Activated effector memory CD4-positive, alpha-beta T cell treated with anti-CD3 and anti-CD28 coated beads, Interleukin-2, amount 50 U/mL, for 16 hours (primary cell): Measurements from ENCODE around the gene MSANTD1.

Experiments used
- DNase-seq: peaks from one replicate; pipeline ENCODE4 v3.0.0-alpha.2; 2020

Gene MSANTD1

DNA sequence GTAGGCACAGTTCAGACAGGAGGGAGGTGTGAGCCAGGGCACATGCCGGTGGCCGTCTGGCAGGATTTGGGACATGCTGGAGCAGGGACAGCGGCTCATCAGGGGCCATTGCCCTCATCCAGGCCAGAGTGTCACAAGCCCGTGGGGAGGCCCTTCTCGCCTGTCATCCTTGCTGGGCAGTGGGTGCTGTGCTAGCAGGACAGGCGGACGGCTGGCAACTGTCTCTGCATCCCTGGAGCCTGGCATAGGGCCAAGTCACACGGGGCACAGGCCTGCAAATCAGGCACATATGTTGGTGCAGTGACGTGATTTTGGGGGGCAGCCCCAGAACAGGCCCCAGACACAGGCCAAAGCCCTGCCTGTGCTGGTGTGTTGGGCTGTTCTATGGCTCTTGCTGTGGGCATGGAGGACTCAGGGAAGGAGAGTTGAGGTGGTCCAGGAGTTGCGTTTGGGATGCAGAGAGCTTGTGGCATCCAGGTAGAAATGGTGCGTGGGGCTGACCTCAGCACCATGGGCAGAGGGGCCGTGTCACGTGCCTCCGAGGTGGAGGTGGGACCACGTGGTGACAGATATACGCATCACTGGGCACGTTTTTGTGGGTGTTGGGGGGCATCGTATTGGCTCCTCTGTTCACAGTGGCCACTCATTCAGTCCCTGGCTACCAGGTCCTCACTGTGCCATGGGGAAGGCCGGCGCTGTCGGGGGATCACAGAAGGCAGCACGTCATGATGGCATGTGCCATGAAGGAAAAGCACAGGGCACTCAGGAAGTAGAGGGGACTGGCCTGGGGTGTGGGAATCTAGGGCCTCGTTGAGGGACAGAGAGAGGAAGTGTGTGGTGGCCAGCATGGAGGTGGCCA, 14.6 kb upstream of the MSANTD1 start:
- DNase-seq = no peak

- DNase-seq = no peak
Observed at GRCh38 chr4:3235030-3235345, 14.0 kb upstream of the MSANTD1 start.

DNA sequence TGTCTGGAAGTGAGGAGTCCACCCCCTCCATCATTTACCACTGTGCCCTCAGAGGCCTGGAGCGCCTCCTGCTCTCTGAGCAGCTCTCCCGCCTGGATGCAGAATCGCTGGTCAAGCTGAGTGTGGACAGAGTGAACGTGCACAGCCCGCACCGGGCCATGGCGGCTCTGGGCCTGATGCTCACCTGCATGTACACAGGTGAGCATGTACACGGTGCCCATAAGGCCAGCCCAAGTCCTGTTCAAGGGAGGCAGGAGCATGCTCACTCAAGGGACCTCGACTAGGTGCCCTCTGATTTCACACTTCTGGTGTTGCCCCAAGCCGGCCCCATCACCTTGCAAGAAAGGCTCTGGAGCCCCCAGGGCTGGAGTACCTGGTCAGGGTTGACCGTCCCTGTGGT, 13.4 kb upstream of the MSANTD1 start:
- no peak for DNase-seq

GRCh38 chr4:3236326-3236878, 12.6 kb upstream of the MSANTD1 start:
- DNase-seq = no peak

DNA sequence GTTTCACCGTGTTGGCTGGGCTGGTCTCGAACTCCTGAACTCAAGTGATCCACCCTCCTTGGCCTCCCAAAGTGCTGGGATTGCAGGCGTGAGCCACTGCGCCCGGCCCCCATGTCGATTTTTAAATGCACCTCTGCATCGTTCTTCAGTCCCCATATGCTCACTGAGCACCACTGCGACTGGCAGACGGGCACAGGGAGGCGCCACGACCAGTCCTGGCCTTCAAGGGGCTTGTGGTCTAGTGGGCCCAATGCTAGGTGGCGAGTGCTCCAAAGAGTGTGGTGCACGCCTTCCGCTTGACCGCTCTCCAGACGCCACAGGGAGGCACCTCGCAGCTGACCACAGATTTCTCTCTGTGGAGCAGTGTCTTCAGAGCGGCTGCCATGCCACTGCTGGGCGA, 11.7 kb upstream of the MSANTD1 start:
- DNase-seq = no peak

DNA sequence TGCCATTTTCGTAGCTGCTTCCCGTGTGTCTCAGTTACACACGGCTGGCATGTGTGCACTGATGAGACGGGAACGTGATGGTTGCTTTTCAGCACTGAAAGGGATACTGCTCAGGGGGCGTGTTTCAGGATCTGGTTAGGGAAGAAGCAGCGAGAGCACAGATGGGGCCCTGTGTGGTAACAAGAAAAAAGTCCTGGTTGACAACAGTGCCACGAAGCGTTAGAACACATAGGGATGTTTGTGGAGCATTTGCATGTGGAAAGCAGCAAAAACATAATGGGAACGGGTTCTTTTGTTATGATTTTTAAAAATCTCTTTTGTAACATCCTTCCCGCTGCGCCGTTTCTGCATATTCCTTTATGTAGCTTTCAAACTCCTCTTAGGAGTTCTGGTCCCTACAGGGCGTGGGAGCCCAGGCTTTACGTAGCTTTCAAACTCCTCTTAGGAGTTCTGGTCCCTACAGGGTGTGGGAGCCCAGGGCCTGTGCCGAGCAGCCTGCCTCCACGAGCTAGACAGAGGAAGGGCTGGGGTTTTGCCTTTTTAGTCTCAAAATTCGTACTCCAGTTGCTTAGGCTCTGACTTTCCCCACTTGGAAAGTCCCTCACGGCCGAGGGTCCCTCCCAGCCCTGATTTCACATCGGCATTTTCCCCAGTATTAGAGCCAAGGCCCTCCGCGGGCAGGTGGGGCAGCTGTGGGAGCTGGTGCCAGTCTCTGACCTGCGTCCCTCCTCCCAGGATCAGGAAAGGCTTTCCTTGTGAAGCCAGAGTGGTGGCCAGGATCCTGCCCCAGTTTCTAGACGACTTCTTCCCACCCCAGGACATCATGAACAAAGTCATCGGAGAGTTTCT, 11.0 kb upstream of the MSANTD1 start:
- no peak for DNase-seq

DNA sequence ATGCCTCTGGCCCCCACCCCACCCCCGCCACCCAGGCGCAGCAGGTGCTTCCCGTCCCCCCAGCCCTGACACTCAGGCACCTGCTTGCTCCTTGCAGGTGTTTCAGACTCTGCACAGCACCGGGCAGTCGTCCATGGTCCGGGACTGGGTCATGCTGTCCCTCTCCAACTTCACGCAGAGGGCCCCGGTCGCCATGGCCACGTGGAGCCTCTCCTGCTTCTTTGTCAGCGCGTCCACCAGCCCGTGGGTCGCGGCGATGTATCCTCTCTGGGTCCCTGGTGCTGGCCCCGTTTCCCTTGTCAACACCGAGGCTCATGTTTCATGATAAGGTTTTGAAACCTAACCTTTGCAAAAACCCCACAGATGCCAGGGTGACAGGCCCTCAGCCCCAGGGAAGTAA, 10.2 kb upstream of the MSANTD1 start:
- no peak for DNase-seq

- DNase-seq = no peak
Observed at GRCh38 chr4:3239303-3239702, 9.7 kb upstream of the MSANTD1 start.

- DNase-seq = no peak
Observed at GRCh38 chr4:3239998-3240920, 8.7 kb upstream of the MSANTD1 start.

GRCh38 chr4:3240936-3241522, 7.9 kb upstream of the MSANTD1 start:
- no peak for DNase-seq

- no peak for DNase-seq
Observed at GRCh38 chr4:3241898-3242524, 6.9 kb upstream of the MSANTD1 start.

DNA sequence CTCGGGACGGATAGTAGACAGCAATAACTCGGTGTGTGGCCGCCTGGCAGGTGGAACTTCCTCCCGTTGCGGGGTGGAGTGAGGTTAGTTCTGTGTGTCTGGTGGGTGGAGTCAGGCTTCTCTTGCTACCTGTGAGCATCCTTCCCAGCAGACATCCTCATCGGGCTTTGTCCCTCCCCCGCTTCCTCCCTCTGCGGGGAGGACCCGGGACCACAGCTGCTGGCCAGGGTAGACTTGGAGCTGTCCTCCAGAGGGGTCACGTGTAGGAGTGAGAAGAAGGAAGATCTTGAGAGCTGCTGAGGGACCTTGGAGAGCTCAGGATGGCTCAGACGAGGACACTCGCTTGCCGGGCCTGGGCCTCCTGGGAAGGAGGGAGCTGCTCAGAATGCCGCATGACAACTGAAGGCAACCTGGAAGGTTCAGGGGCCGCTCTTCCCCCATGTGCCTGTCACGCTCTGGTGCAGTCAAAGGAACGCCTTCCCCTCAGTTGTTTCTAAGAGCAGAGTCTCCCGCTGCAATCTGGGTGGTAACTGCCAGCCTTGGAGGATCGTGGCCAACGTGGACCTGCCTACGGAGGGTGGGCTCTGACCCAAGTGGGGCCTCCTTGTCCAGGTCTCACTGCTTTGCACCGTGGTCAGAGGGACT, 5.7 kb upstream of the MSANTD1 start:
- DNase-seq = no peak

- no peak for DNase-seq
Observed at GRCh38 chr4:3244002-3244401, 5.0 kb upstream of the MSANTD1 start.

DNA sequence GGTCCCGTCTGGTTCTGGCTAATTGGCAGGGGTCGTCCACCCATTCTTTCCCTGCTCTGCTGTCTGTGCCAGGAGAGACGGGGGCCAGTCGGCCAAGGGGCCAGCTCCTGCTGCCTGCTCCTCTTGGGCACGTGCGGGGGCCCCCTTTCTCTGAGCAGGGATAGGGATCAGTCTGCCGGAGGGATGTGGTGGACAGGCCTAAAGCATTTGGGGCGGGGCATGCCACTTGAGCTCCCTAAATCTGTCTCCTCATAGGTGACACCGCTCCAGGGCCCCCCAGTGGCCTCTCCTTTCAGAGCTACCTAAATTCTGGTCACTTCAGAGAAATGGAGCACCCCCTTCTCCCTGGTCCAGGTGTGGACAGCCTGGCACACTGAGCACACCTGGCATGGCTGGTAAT, 4.2 kb upstream of the MSANTD1 start:
- DNase-seq = no peak

DNA sequence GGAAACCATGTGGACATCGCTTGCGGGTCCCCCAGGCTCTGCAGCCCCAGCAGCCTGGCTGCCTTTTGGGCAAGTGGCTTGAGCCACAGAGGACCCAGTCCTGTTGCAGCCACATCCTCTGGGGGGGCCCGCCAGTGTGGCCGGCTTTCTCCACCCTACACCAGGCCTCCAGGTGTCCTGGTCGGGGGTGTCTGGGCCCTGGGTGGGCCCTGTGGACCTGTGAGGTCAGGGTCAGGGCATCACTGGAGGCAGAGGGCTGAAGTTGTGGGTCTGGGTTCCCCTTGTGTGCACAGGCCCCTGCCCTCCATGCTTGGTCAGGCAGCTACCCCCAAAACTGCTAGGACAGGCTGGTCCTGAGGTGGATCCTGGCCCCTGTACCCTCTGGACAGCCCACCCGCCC, 3.3 kb upstream of the MSANTD1 start:
- no peak for DNase-seq

DNA sequence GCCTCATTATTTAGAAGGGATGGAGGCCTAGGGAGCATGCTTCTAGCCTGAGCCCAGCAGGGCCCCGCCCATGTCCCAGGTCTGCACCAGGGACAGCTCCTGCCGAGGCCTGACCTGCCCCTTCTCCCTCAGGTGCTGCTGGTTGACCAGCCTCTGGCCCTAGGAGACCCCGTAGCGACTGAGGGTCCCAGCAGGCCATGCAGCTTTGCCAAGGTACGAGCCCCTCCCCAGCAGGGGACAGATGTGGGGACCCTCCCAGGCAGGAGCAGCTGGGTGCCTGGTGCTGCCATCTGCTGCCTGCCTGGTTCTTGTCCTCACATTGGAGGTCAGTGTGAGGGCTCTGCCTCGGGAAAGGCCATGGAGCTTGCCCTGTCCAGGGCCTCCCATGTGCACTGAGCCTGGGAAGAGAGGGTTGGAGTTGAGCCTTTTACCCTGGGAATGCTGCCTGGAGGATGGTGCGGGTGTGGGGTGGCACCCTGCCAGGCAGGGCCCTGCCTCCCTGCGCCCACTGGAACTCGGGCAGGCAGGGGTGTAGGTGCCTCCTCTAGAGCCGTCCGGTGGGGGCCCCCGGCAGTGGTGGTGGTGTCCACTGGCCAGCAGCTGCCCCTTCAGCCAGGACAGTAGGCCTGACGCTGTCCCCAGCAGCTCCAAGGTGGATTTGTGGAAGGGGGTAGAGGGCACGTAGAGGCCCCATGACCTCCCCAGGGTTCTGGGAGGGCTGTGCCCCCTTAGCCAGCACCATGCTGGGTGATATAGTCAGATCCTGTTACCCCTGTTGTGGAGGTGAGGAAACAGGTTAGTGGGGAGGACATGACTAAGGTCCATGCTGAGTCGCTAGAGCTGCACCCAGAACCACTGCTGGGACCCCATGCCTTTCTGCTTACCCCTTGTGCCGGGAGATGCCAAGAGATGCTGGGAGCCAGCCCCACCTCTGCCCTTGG, 2.2 kb upstream of the MSANTD1 start:
- DNase-seq = no peak

DNA sequence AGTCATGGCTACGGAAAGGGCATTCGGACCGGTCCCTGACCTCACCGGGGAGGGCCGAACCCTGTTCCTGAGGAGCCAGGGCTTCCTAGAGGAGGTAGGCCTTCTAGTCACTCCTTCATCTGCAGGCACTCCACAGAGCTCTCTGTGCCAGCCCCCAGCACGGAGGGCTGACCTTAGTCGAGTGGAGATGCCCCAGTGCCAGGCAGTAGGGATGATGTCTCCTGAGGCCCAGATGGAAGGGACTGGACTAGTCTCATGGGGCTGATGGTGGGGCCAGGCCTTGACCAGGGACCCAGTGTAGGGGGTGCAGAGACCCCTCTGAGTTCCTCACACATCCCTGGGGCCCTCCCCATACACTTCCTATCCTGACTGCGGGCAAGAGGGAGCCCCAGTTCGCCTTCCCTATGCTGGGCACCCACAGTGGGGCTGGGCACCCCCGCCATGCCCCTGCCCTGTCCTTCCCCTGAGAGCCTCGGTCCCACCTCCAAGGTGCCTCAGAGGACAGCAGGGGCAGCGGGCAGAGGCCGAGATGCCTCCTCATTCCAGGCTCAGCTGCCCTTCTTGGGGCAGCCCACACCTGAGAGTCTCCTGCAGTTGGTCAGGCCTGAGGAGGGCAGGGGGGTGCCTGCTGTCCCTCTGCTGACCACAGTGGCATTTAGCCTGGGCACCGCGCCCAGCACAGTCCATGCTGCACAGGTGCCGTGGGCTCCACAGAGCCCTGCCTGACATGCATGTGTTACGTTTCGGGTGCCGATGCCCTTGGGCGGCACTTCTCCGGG, 1.4 kb upstream of the MSANTD1 start:
- no peak for DNase-seq

- DNase-seq = no peak
Observed at GRCh38 chr4:3248178-3248480, 830 bp upstream of the MSANTD1 start.

DNA sequence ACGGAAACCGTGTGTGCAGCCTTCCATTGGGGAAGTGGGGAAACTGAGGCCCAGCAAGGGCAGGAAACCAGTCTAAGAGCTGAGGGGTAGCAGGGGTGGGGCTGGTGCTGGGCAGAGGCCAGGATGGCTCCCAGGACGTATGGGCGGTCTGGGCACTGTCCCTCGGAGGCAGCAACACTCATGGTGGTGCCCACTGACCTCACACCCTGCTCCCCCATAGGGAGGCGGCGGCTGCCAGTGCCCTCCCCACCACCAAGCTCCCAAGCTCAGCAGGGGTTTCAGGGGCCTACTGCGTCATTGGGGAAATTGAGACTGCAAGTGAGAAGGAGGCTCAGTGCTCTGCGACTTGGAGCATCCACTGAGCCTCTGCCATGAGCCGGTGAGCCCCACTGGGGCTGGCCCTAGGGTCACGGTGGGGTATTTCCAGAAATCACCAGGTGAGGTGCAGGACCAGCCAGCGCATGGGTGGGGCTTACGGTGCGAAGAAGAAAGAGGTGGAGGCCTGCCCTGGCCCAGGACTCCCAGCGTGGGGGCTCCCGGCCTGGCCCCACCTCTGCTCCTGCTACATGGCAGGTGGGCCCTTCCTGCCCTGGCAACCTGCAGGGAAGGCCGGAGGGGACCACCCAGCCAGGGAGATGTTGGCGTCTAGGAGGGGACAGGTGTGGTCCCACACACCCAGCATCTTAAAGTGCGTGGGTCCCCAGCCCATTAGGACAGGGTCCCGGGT, 915 bp downstream of the MSANTD1 start:
- no peak for DNase-seq
